Liver (tissue), 9 donors: ENCODE data around the gene SLC25A46. TPM values are rescaled to one million over a fixed set of nuclear protein-coding genes. Genes with fewer than 3 reads are reported as not detected.

Experiments used
- DNase-seq: peaks from one replicate; pipeline ENCODE4 v3.0.0-alpha.2; 2017; ENCODE audit warnings: low spot score
- H3K27ac ChIP-seq, 2 donors: one replicate each; pipeline ENCODE4 v1.7.0; 2013; ENCODE audit warnings: inconsistent platforms in 2 of 2, low read length in 2 of 2, control low read depth in 1 of 2, low read depth in 1 of 2, mild to moderate bottlenecking in 1 of 2
- H3K27me3 ChIP-seq, 4 donors: one replicate each; pipeline versions ENCODE4 v1.6.1 to v1.7.0; 2013; ENCODE audit warnings: low read length in 3 of 4, inconsistent platforms in 1 of 4, mild to moderate bottlenecking in 1 of 4, moderate library complexity in 1 of 4; ENCODE audit not compliant: control insufficient read depth in 4 of 4, insufficient read depth in 4 of 4
- H3K36me3 ChIP-seq, 4 donors: one replicate each; pipeline versions ENCODE4 v1.6.1 to v1.7.0; 2013; ENCODE audit warnings: low read length in 3 of 4, mild to moderate bottlenecking in 3 of 4, low read depth in 1 of 4, moderate library complexity in 1 of 4; ENCODE audit not compliant: control insufficient read depth in 4 of 4, insufficient read depth in 3 of 4
- H3K4me1 ChIP-seq, 4 donors: one replicate each; pipeline versions ENCODE4 v1.6.1 to v1.7.0; 2013; ENCODE audit warnings: low read length in 3 of 4, mild to moderate bottlenecking in 3 of 4, moderate library complexity in 1 of 4; ENCODE audit not compliant: control insufficient read depth in 4 of 4, insufficient read depth in 4 of 4
- H3K4me3 ChIP-seq, 3 donors: one replicate each; pipeline versions ENCODE4 v1.6.1 to v1.7.0; 2013; ENCODE audit warnings: low read length in 3 of 3, control low read depth in 1 of 3, low read depth in 1 of 3, mild to moderate bottlenecking in 1 of 3
- H3K9ac ChIP-seq, 2 donors: one replicate each; pipeline ENCODE4 v1.7.0; 2013; ENCODE audit warnings: low read length in 2 of 2, mild to moderate bottlenecking in 2 of 2, moderate library complexity in 2 of 2, control low read depth in 1 of 2, low read depth in 1 of 2
- H3K9me3 ChIP-seq, 4 donors: one replicate each; pipeline versions ENCODE4 v1.6.1 to v1.7.0; 2013; ENCODE audit warnings: low read length in 3 of 4; ENCODE audit not compliant: control insufficient read depth in 4 of 4
- EGR1 ChIP-seq, 2 donors: IDR thresholded peaks; 2 replicates each; pipeline ENCODE4 v1.6.1; 2016 to 2018; ENCODE audit warnings: antibody characterized with exemption in 2 of 2, low read depth in 2 of 2
- FOXA1 ChIP-seq: IDR thresholded peaks from 2 replicates; pipeline ENCODE4 v1.6.1; 2016; ENCODE audit warnings: antibody characterized with exemption
- FOXA2 ChIP-seq: IDR thresholded peaks from 2 replicates; pipeline ENCODE4 v1.6.1; 2016; ENCODE audit warnings: antibody characterized with exemption
- GABPA ChIP-seq, 2 donors: IDR thresholded peaks in 1 of 2; conservative IDR thresholded peaks in 1 of 2; 2 replicates each; pipeline ENCODE4 v1.6.1; 2016; ENCODE audit warnings: antibody characterized with exemption in 2 of 2, mild to moderate bottlenecking in 1 of 2, moderate library complexity in 1 of 2
- HNF4A ChIP-seq, 2 donors: conservative IDR thresholded peaks; 2 replicates each; pipeline ENCODE4 v1.6.1; 2016; ENCODE audit warnings: antibody characterized with exemption in 2 of 2, mild to moderate bottlenecking in 2 of 2
- HNF4G ChIP-seq: IDR thresholded peaks from 2 replicates; pipeline ENCODE4 v1.6.1; 2016; ENCODE audit warnings: antibody characterized with exemption
- JUND ChIP-seq, 2 donors: IDR thresholded peaks; 2 replicates each; pipeline ENCODE4 v1.6.1; 2016; ENCODE audit warnings: antibody characterized with exemption in 2 of 2
- NR2F2 ChIP-seq: IDR thresholded peaks from 2 replicates; pipeline ENCODE4 v1.6.1; 2016; ENCODE audit warnings: antibody characterized with exemption
- RAD21 ChIP-seq, 2 donors: IDR thresholded peaks; 2 replicates each; pipeline ENCODE4 v1.6.1; 2016; ENCODE audit warnings: antibody characterized with exemption in 2 of 2, mild to moderate bottlenecking in 2 of 2
- RXRA ChIP-seq, 2 donors: IDR thresholded peaks; 2 replicates each; pipeline ENCODE4 v1.6.1; 2017 to 2018; ENCODE audit warnings: antibody characterized with exemption in 2 of 2, mild to moderate bottlenecking in 1 of 2
- SP1 ChIP-seq: IDR thresholded peaks from 2 replicates; pipeline ENCODE4 v1.6.1; 2018; ENCODE audit warnings: antibody characterized with exemption, mild to moderate bottlenecking
- TAF1 ChIP-seq: conservative IDR thresholded peaks from 2 replicates; pipeline ENCODE4 v1.6.1; 2016; ENCODE audit warnings: antibody characterized with exemption, mild to moderate bottlenecking
- YY1 ChIP-seq: IDR thresholded peaks from 2 replicates; pipeline ENCODE4 v1.6.1; 2016; ENCODE audit warnings: antibody characterized with exemption, mild to moderate bottlenecking
- WGBS: extraction: QIAGEN DNeasy Blood & Tissue Kit; methylation state at CpG from one replicate; pipeline ENCODE4 v1.1.7; 2013; 5-methylcytosine and 5-hydroxymethylcytosine counted together
- polyA plus RNA-seq, 2 donors: library from polyadenylated mRNA; stranded (reverse) in 1 of 2; unstranded in 1 of 2; fragments of 200-250 nt in 1 of 2; fragments of >200 nt in 1 of 2; fragmentation: Nextera tagmentation in 1 of 2; extraction: Ambion mirVana in 1 of 2; gene quantifications; one replicate each; pipeline versions ENCODE4 v1.2.1 to v1.2.3, GENCODE V29; 2013 to 2015
- total RNA-seq, 2 donors: library from RNA; depleted of rRNA; stranded (reverse); fragments of >200 nt; gene quantifications; one replicate each; pipeline ENCODE4 v1.2.3, GENCODE V29; 2014
- TF ChIP-seq, protein P1 (sequence below): IDR thresholded peaks from 2 replicates; pipeline ENCODE4 v1.6.1; 2016; ENCODE audit warnings: antibody characterized with exemption
- TF ChIP-seq, protein P2 (sequence below): fragments of 150-350 bp; IDR thresholded peaks from 2 replicates; pipeline ENCODE4 v1.5.1; 2017; ENCODE audit warnings: improper control_type of control experiment, low read depth, low read length; ENCODE audit not compliant: missing input control
- TF ChIP-seq, protein P3 (sequence below): IDR thresholded peaks from 2 replicates; pipeline ENCODE4 v1.6.1; 2016; ENCODE audit warnings: antibody characterized with exemption
- TF ChIP-seq, protein P4 (sequence below): IDR thresholded peaks from 2 replicates; pipeline ENCODE4 v1.6.1; 2016; ENCODE audit warnings: antibody characterized with exemption, mild to moderate bottlenecking
- TF ChIP-seq, protein P5 (sequence below): IDR thresholded peaks from 2 replicates; pipeline ENCODE4 v1.6.1; 2016; ENCODE audit warnings: antibody characterized with exemption
- donor health status: healthy.
- donor health status: healthy.
- donor health status: healthy.
- donor health status: healthy.
- donor health status: healthy.

SLC25A46 gene
- total and polyA plus RNA-seq, 4 donors = 18.6 to 54.5 (median 30.7) TPM

DNA sequence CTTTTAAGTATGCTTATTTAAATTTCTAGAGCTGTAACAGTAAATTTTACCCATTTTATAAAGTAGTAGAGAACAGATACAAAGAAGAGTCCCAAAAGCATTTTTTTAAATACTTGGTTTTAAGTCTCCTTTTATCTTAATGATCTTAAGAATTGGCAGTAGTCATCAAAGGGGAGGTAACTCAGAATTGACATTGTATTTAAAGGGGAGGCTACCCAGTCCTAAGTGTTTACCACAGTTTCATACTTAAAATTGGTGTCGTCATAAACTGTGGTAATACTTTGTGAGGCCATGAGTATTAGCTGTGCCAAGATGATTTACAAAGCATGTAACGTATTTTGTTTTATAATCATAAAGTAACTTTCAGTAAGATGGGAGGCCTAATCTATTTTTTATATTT, 14.8 kb downstream of the SLC25A46 start:
- TF ChIP-seq, protein P1, sequence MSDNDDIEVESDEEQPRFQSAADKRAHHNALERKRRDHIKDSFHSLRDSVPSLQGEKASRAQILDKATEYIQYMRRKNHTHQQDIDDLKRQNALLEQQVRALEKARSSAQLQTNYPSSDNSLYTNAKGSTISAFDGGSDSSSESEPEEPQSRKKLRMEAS = no peak
- TF ChIP-seq, protein P2, sequence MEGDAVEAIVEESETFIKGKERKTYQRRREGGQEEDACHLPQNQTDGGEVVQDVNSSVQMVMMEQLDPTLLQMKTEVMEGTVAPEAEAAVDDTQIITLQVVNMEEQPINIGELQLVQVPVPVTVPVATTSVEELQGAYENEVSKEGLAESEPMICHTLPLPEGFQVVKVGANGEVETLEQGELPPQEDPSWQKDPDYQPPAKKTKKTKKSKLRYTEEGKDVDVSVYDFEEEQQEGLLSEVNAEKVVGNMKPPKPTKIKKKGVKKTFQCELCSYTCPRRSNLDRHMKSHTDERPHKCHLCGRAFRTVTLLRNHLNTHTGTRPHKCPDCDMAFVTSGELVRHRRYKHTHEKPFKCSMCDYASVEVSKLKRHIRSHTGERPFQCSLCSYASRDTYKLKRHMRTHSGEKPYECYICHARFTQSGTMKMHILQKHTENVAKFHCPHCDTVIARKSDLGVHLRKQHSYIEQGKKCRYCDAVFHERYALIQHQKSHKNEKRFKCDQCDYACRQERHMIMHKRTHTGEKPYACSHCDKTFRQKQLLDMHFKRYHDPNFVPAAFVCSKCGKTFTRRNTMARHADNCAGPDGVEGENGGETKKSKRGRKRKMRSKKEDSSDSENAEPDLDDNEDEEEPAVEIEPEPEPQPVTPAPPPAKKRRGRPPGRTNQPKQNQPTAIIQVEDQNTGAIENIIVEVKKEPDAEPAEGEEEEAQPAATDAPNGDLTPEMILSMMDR = no peak
- TF ChIP-seq TAF1 = no peak
- TF ChIP-seq, protein P3, sequence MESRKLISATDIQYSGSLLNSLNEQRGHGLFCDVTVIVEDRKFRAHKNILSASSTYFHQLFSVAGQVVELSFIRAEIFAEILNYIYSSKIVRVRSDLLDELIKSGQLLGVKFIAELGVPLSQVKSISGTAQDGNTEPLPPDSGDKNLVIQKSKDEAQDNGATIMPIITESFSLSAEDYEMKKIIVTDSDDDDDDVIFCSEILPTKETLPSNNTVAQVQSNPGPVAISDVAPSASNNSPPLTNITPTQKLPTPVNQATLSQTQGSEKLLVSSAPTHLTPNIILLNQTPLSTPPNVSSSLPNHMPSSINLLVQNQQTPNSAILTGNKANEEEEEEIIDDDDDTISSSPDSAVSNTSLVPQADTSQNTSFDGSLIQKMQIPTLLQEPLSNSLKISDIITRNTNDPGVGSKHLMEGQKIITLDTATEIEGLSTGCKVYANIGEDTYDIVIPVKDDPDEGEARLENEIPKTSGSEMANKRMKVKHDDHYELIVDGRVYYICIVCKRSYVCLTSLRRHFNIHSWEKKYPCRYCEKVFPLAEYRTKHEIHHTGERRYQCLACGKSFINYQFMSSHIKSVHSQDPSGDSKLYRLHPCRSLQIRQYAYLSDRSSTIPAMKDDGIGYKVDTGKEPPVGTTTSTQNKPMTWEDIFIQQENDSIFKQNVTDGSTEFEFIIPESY = no peak
- H3K27me3 ChIP-seq = no peaks in the 10 kb centered on the region
- H3K9me3 ChIP-seq = no peaks in the 10 kb centered on the region
- 92% methylated on average over 2 of the region's 2 CpGs for WGBS
- H3K4me1 ChIP-seq = no peaks in the 10 kb centered on the region
- no peak for DNase-seq
- no peak overlapping the region for H3K27ac ChIP-seq
- no peak overlapping the region for H3K9ac ChIP-seq
- H3K4me3 ChIP-seq = no peak overlapping the region
- H3K36me3 ChIP-seq = peaks cover under 1 to 25% (median 9%) of the 10 kb centered on the region in 4 donors

DNA sequence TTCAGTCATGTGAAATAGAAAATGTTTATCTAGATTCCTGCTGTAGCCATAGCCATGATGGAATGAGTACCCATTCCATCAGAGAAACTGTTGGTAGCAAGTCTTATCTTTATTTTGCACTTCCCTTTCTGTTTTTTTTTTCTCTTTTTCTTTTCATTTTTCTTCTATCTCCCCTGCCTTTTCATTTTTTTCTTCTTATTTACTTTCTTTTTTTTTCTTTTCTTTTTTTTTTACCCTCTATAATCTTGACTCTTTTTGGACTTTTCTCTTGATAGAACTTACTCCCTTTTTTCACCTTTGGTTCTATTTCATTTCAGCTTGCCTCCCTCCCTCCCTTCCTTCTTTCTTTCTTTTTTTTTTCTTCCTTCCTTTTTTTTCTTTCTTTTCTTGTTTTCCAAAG, 15.4 kb downstream of the SLC25A46 start:
- TF ChIP-seq SP1 (no peak), FOXA1 (no peak), YY1 (no peak), NR2F2 (no peak), FOXA2 (no peak), GABPA (IDR thresholded peaks at IDR 0.05 in 1 of 2, conservative IDR thresholded peaks at IDR 0.05 in 1 of 2) (no peak), JUND (IDR thresholded peaks at IDR 0.05) (no peak), TAF1 (no peak), HNF4A (conservative IDR thresholded peaks at IDR 0.05) (no peak), RAD21 (IDR thresholded peaks at IDR 0.05) (no peak), RXRA (IDR thresholded peaks at IDR 0.05) (no peak), HNF4G (no peak), EGR1 (IDR thresholded peaks at IDR 0.05; ENCODE audit: low read depth in 2 of 2) (no peak)
- TF ChIP-seq, protein P4, sequence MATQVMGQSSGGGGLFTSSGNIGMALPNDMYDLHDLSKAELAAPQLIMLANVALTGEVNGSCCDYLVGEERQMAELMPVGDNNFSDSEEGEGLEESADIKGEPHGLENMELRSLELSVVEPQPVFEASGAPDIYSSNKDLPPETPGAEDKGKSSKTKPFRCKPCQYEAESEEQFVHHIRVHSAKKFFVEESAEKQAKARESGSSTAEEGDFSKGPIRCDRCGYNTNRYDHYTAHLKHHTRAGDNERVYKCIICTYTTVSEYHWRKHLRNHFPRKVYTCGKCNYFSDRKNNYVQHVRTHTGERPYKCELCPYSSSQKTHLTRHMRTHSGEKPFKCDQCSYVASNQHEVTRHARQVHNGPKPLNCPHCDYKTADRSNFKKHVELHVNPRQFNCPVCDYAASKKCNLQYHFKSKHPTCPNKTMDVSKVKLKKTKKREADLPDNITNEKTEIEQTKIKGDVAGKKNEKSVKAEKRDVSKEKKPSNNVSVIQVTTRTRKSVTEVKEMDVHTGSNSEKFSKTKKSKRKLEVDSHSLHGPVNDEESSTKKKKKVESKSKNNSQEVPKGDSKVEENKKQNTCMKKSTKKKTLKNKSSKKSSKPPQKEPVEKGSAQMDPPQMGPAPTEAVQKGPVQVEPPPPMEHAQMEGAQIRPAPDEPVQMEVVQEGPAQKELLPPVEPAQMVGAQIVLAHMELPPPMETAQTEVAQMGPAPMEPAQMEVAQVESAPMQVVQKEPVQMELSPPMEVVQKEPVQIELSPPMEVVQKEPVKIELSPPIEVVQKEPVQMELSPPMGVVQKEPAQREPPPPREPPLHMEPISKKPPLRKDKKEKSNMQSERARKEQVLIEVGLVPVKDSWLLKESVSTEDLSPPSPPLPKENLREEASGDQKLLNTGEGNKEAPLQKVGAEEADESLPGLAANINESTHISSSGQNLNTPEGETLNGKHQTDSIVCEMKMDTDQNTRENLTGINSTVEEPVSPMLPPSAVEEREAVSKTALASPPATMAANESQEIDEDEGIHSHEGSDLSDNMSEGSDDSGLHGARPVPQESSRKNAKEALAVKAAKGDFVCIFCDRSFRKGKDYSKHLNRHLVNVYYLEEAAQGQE = no peak
- TF ChIP-seq, protein P2 = no peak
- TF ChIP-seq, protein P5, sequence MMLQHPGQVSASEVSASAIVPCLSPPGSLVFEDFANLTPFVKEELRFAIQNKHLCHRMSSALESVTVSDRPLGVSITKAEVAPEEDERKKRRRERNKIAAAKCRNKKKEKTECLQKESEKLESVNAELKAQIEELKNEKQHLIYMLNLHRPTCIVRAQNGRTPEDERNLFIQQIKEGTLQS = no peak
- TF ChIP-seq, protein P3 = no peak
- TF ChIP-seq, protein P1 = no peak
- Histone ChIP-seq H3K36me3 (peaks cover 0 to 22% (median 7%) of the 10 kb centered on the region in 4 donors), H3K9me3 (no peaks in the 10 kb centered on the region), H3K4me1 (no peaks in the 10 kb centered on the region), H3K4me3 (no peak overlapping the region), H3K9ac (no peak overlapping the region), H3K27ac (no peak overlapping the region), H3K27me3 (no peaks in the 10 kb centered on the region)
- no peak for DNase-seq
